Parathyroid adenoma (tissue), 2 donors: ENCODE measurements around the gene THEMIS2.
A peak's percentile ranks its signal among the peaks of the same experiment; 100 is the strongest.
"Not testable (repeated sequence)": the region's sequence is repeated elsewhere in the genome, so short reads cannot be mapped to it uniquely, and the experiment has no call there.

Experiments used
- H2AFZ ChIP-seq: fragments of 300-600 bp; sonication (generic); one replicate; pipeline ENCODE4 v1.7.0; 2017; ENCODE audit warnings: antibody characterized with exemption, mild to moderate bottlenecking
- H3K27ac ChIP-seq: fragments of 300-600 bp; sonication (generic); one replicate; pipeline ENCODE4 v1.7.0; 2017
- H3K27me3 ChIP-seq: fragments of 300-600 bp; sonication (generic); one replicate; pipeline ENCODE4 v1.7.0; 2017; ENCODE audit warnings: low read length; ENCODE audit not compliant: control insufficient read depth, insufficient read depth
- H3K36me3 ChIP-seq: fragments of 300-600 bp; sonication (generic); one replicate; pipeline ENCODE4 v1.7.0; 2017; ENCODE audit warnings: low read length; ENCODE audit not compliant: control insufficient read depth, insufficient read depth
- H3K4me1 ChIP-seq: fragments of 300-600 bp; sonication (generic); one replicate; pipeline ENCODE4 v1.7.0; 2017; ENCODE audit warnings: control low read depth
- H3K4me2 ChIP-seq: fragments of 300-600 bp; sonication (generic); one replicate; pipeline ENCODE4 v1.7.0; 2017; ENCODE audit warnings: low read length
- H3K4me3 ChIP-seq: fragments of 300-600 bp; sonication (generic); one replicate; pipeline ENCODE4 v1.7.0; 2017; ENCODE audit warnings: low read depth, low read length
- H3K79me2 ChIP-seq: fragments of 300-600 bp; sonication (generic); one replicate; pipeline ENCODE4 v1.7.0; 2017; ENCODE audit warnings: control low read depth
- H3K9ac ChIP-seq: fragments of 300-600 bp; sonication (generic); one replicate; pipeline ENCODE4 v1.7.0; 2017; ENCODE audit warnings: mild to moderate bottlenecking
- H3K9me3 ChIP-seq: fragments of 300-600 bp; sonication (generic); one replicate; pipeline ENCODE4 v1.7.0; 2017; ENCODE audit warnings: low read length; ENCODE audit not compliant: control insufficient read depth
- TF ChIP-seq, protein P1 (sequence below): fragments of 300-600 bp; sonication (generic); IDR thresholded peaks from one replicate; pipeline ENCODE4 v1.7.0; 2017; ENCODE audit warnings: antibody characterized with exemption, mild to moderate bottlenecking
- donor health status: primary hyperparathyroidism.

The THEMIS2 gene

DNA sequence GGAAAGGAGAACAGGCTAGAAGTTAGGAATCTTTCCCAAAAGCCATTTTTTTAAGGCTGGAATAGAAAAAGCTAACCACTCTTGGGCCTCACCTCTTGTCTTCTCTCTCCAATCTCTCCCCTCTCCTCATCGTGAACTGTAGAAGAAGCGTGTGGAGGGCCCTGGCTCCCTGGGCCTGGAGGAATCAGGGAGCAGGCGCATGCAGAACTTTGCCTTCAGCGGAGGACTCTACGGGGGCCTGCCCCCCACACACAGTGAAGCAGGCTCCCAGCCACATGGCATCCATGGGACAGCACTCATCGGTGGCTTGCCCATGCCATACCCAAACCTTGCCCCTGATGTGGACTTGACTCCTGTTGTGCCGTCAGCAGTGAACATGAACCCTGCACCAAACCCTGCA is 22.4 kb upstream of the THEMIS2 start:
- H3K79me2 ChIP-seq: no peaks in the 10 kb centered on the region
- H3K4me1 ChIP-seq: no peaks in the 10 kb centered on the region
- TF ChIP-seq, protein P1, sequence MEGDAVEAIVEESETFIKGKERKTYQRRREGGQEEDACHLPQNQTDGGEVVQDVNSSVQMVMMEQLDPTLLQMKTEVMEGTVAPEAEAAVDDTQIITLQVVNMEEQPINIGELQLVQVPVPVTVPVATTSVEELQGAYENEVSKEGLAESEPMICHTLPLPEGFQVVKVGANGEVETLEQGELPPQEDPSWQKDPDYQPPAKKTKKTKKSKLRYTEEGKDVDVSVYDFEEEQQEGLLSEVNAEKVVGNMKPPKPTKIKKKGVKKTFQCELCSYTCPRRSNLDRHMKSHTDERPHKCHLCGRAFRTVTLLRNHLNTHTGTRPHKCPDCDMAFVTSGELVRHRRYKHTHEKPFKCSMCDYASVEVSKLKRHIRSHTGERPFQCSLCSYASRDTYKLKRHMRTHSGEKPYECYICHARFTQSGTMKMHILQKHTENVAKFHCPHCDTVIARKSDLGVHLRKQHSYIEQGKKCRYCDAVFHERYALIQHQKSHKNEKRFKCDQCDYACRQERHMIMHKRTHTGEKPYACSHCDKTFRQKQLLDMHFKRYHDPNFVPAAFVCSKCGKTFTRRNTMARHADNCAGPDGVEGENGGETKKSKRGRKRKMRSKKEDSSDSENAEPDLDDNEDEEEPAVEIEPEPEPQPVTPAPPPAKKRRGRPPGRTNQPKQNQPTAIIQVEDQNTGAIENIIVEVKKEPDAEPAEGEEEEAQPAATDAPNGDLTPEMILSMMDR: no peak
- H3K4me3 ChIP-seq: no peak overlapping the region
- no peaks in the 10 kb centered on the region for H3K27me3 ChIP-seq
- H3K9me3 ChIP-seq: no peaks in the 10 kb centered on the region
- no peak overlapping the region for H3K27ac ChIP-seq
- H3K4me2 ChIP-seq: no peak overlapping the region
- no peak overlapping the region for H2AFZ ChIP-seq
- H3K36me3 ChIP-seq: no peaks in the 10 kb centered on the region
- no peak overlapping the region for H3K9ac ChIP-seq

- Histone ChIP-seq H3K79me2 (no peaks in the 10 kb centered on the region), H3K27me3 (no peaks in the 10 kb centered on the region), H3K4me3 (no peak overlapping the region), H2AFZ (no peak overlapping the region), H3K27ac (no peak overlapping the region), H3K36me3 (no peaks in the 10 kb centered on the region), H3K4me2 (no peak overlapping the region), H3K9me3 (no peaks in the 10 kb centered on the region), H3K9ac (no peak overlapping the region), H3K4me1 (no peaks in the 10 kb centered on the region)
- TF ChIP-seq, protein P1: no peak
Measured at GRCh38 chr1:27855085-27855484, 17.3 kb upstream of the THEMIS2 start.

GRCh38 chr1:27856561-27857343 is 15.6 kb upstream of the THEMIS2 start:
- H3K9me3 ChIP-seq: no peaks in the 10 kb centered on the region
- H3K79me2 ChIP-seq: no peaks in the 10 kb centered on the region
- H3K4me1 ChIP-seq: no peaks in the 10 kb centered on the region
- H2AFZ ChIP-seq: no peak overlapping the region
- no peak overlapping the region for H3K9ac ChIP-seq
- no peak overlapping the region for H3K27ac ChIP-seq
- no peak overlapping the region for H3K4me3 ChIP-seq
- H3K27me3 ChIP-seq: no peaks in the 10 kb centered on the region
- H3K4me2 ChIP-seq: no peak overlapping the region
- TF ChIP-seq, protein P1: no peak
- no peaks in the 10 kb centered on the region for H3K36me3 ChIP-seq

- not testable (repeated sequence) for H3K79me2 ChIP-seq, H3K9me3 ChIP-seq, H3K9ac ChIP-seq, H3K4me2 ChIP-seq, H3K27ac ChIP-seq, H3K27me3 ChIP-seq, H3K4me1 ChIP-seq, H2AFZ ChIP-seq, H3K36me3 ChIP-seq, H3K4me3 ChIP-seq
Measured at GRCh38 chr1:27857552-27857951, 14.8 kb upstream of the THEMIS2 start.

- H3K4me3 ChIP-seq: no peak overlapping the region
- no peak overlapping the region for H3K9ac ChIP-seq
- TF ChIP-seq, protein P1: peak; percentile 90
- no peak overlapping the region for H3K4me2 ChIP-seq
- no peaks in the 10 kb centered on the region for H3K9me3 ChIP-seq
- no peaks in the 10 kb centered on the region for H3K79me2 ChIP-seq
- no peaks in the 10 kb centered on the region for H3K27me3 ChIP-seq
- H3K4me1 ChIP-seq: no peaks in the 10 kb centered on the region
- no peak overlapping the region for H3K27ac ChIP-seq
- H2AFZ ChIP-seq: no peak overlapping the region
- no peaks in the 10 kb centered on the region for H3K36me3 ChIP-seq
Measured at GRCh38 chr1:27858072-27858948, 14.0 kb upstream of the THEMIS2 start.
